Kidney (tissue), 14 donors: Measurements from ENCODE around the gene ELK3. TPM values are rescaled to one million over a fixed set of nuclear protein-coding genes. Genes with fewer than 3 reads are reported as not detected.

Experiments
- DNase-seq, 5 donors: peaks; one replicate each; pipeline ENCODE4 v3.0.0-alpha.2; 2013 to 2020
- FAIRE-seq: peaks from 2 replicates; lab custom pipeline; 2012; peaks lifted over from hg19 to GRCh38; lab: Jason Lieb, UNC
- H3K27ac ChIP-seq, 2 donors: one replicate each; pipeline ENCODE4 v1.7.0; 2013; ENCODE audit warnings: low read depth in 2 of 2, low read length in 2 of 2, inconsistent platforms in 1 of 2
- H3K27me3 ChIP-seq: one replicate; pipeline ENCODE4 v1.7.1; 2013; ENCODE audit warnings: low read length, inconsistent platforms; ENCODE audit not compliant: control insufficient read depth, insufficient read depth
- H3K36me3 ChIP-seq, 3 donors: one replicate each; pipeline versions ENCODE4 v1.7.0 to v1.7.1; 2013; ENCODE audit warnings: low read length in 3 of 3, control low read depth in 1 of 3, inconsistent platforms in 1 of 3; ENCODE audit not compliant: insufficient read depth in 3 of 3, control insufficient read depth in 2 of 3
- H3K4me1 ChIP-seq, 3 donors: one replicate each; pipeline versions ENCODE4 v1.7.0 to v1.7.1; 2013; ENCODE audit warnings: low read length in 3 of 3, inconsistent platforms in 1 of 3, low read depth in 1 of 3; ENCODE audit not compliant: control insufficient read depth in 2 of 3, insufficient read depth in 2 of 3
- H3K4me3 ChIP-seq, 3 donors: one replicate each; pipeline versions ENCODE4 v1.7.0 to v1.8.1; 2013; ENCODE audit warnings: low read length in 3 of 3, control low read depth in 1 of 3, inconsistent platforms in 1 of 3
- H3K9ac ChIP-seq, 3 donors: one replicate each; pipeline versions ENCODE4 v1.7.0 to v1.7.1; 2013; ENCODE audit warnings: low read length in 3 of 3, control low read depth in 1 of 3, inconsistent platforms in 1 of 3
- H3K9me3 ChIP-seq, 3 donors: one replicate each; pipeline versions ENCODE4 v1.7.0 to v1.7.1; 2013; ENCODE audit warnings: low read length in 3 of 3, control low read depth in 1 of 3, inconsistent platforms in 1 of 3; ENCODE audit not compliant: control insufficient read depth in 2 of 3, insufficient read depth in 1 of 3
- intact Hi-C: fragments of 100-400 bp; cut with DNase I; formaldehyde crosslinking; loops from one replicate; pipeline ENCODE4 v1.11.1; 2022
- polyA plus RNA-seq: library from polyadenylated mRNA; stranded (reverse); fragments of 350-450 nt; fragmentation: Illumina TruSeq; extraction: RNeasy Lipid Tissue Mini Kit (QIAGEN cat#74804); gene quantifications from one replicate; pipeline ENCODE4 v1.2.3, GENCODE V29; 2014; ENCODE audit warnings: low read depth, low replicate concordance; ENCODE audit not compliant: insufficient read depth
- total RNA-seq: library from RNA; stranded (reverse); fragmentation: NEBNext Ultra II Directional; extraction: Animal tissue kit (Norgen Biotek cat#: 25700); gene quantifications from one replicate; pipeline ENCODE4 v1.2.1, GENCODE V29; 2021
- TF ChIP-seq, protein P1 (sequence below): IDR thresholded peaks from 3 replicates; pipeline ENCODE4 v1.5.1; 2012; ENCODE audit warnings: mild to moderate bottlenecking, moderate library complexity, borderline replicate concordance; ENCODE audit not compliant: insufficient read depth; ENCODE audit errors: extremely low read depth
- donor health status: control.
- donor health status: control.
- donor health status: control.
- donor health status: control.
- donor health status: control.
- donor health status: DM: yes; HTN: yes; CAD: no.
- donor health status: Normal renal cell carcinoma (clear cell type).

ELK3 gene
- total and polyA plus RNA-seq, 2 donors from 2014 or later = 10.5 to 59.5 TPM

DNA sequence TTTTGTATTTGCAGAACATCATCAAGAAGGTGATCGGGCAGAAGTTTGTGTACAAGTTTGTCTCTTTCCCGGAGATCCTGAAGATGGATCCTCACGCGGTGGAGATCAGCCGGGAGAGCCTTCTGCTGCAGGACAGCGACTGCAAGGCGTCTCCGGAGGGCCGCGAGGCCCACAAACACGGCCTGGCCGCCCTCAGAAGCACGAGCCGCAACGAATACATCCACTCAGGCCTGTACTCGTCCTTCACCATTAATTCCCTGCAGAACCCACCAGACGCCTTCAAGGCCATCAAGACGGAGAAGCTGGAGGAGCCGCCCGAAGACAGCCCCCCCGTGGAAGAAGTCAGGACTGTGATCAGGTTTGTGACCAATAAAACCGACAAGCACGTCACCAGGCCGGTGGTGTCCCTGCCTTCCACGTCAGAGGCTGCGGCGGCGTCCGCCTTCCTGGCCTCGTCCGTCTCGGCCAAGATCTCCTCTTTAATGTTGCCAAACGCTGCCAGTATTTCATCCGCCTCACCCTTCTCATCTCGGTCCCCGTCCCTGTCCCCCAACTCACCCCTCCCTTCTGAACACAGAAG is 52.8 kb downstream of the ELK3 start:
- no peak for FAIRE-seq
- H3K4me3 ChIP-seq = no peak overlapping the region

DNA sequence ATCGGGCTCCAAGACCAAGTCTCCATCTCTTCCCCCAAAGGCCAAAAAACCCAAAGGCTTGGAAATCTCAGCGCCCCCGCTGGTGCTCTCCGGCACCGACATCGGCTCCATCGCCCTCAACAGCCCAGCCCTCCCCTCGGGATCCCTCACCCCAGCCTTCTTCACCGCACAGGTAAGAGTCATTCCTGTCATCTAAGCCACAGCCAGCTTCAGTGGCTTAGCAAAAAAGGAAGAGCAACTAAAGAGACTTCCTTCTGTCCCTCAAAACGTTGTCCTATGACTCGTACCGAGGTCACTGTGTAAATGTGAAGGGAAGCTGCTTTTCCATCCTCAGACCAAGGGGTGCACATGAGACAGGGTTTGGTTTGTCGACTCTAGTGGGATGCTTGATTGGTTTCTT is 53.4 kb downstream of the ELK3 start:
- Histone ChIP-seq H3K27me3 (no peaks in the 10 kb centered on the region), H3K9ac (no peak overlapping the region), H3K4me3 (no peak overlapping the region), H3K9me3 (no peaks in the 10 kb centered on the region), H3K27ac (no peak overlapping the region), H3K4me1 (peaks cover 0 to 12% (median 6%) of the 10 kb centered on the region in 3 donors), H3K36me3 (no peaks in the 10 kb centered on the region)
- TF ChIP-seq, protein P1, sequence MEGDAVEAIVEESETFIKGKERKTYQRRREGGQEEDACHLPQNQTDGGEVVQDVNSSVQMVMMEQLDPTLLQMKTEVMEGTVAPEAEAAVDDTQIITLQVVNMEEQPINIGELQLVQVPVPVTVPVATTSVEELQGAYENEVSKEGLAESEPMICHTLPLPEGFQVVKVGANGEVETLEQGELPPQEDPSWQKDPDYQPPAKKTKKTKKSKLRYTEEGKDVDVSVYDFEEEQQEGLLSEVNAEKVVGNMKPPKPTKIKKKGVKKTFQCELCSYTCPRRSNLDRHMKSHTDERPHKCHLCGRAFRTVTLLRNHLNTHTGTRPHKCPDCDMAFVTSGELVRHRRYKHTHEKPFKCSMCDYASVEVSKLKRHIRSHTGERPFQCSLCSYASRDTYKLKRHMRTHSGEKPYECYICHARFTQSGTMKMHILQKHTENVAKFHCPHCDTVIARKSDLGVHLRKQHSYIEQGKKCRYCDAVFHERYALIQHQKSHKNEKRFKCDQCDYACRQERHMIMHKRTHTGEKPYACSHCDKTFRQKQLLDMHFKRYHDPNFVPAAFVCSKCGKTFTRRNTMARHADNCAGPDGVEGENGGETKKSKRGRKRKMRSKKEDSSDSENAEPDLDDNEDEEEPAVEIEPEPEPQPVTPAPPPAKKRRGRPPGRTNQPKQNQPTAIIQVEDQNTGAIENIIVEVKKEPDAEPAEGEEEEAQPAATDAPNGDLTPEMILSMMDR = no peak
- intact Hi-C loops = no loop called here
- DNase-seq = no peak
- FAIRE-seq = no peak

More for the DNA sequence above, 52.8 kb downstream of the ELK3 start:
- TF ChIP-seq, protein P1 = no peak
- H3K4me1 ChIP-seq = peaks cover 0 to 13% (median 6%) of the 10 kb centered on the region in 3 donors
- H3K36me3 ChIP-seq = no peaks in the 10 kb centered on the region
- H3K9me3 ChIP-seq = no peaks in the 10 kb centered on the region
- no peak overlapping the region for H3K9ac ChIP-seq
- intact Hi-C loops = no loop called here
- no peaks in the 10 kb centered on the region for H3K27me3 ChIP-seq
- no peak for DNase-seq
- no peak overlapping the region for H3K27ac ChIP-seq

DNA sequence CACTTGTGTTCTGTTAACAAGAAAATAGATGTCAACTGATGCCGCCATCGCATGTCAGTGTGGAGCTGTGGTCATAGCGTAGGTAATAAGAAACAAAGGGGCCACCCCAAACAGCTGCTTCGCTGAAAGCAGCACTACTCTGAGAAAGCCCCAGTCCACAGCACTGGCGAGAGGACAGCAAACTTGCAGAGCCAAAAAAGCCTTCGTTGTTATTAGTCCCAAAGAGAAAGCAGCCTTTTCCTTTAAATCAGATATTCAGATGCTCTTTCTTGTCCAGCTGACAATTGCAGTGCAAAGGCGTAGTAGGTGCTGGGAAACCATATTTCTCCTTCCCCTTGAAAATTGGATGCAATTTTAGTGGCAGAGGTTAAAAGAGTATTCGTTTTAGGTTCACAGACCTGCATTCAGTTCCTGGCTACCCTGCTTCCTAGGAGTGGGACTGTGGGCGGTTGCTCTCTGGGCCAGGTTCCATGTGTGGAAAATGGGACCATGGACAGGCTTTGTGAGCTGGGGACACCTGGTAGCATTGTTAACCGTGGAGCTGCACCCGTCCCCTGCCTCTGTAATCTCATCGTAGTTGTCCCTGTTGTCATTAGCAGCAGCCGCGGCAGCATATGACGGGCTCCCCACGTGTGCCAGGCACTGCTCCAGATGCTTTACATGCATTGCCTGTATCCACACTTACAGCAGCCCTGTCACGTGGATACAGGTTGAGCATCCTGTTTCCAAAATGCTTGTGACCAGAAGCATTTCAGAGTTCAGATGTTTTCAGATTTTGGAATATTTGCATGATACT is 54.2 kb downstream of the ELK3 start:
- FAIRE-seq (no peak), DNase-seq (no peak)
- Histone ChIP-seq H3K4me3 (no peak overlapping the region), H3K4me1 (peaks cover 0 to 10% (median 6%) of the 10 kb centered on the region in 3 donors), H3K36me3 (no peaks in the 10 kb centered on the region), H3K27ac (no peak overlapping the region), H3K27me3 (no peaks in the 10 kb centered on the region), H3K9ac (no peak overlapping the region), H3K9me3 (no peaks in the 10 kb centered on the region)
- intact Hi-C loops = no loop called here
- TF ChIP-seq, protein P1 = no peak
